EL (cell line): ENCODE data around the gene AUTS2.
"Not testable (repeated sequence)": the region's sequence is repeated elsewhere in the genome, so short reads cannot be mapped to it uniquely, and the experiment has no call there.

Source experiments
- DNase-seq: peaks from one replicate; pipeline ENCODE4 v3.0.0-alpha.2; 2016

AUTS2 gene

GRCh38 chr7:70717553-70718329 lies 1119.5 kb downstream of the AUTS2 start:
- no peak for DNase-seq

GRCh38 chr7:70719125-70719524 lies 1120.8 kb downstream of the AUTS2 start:
- DNase-seq, result no peak

DNA sequence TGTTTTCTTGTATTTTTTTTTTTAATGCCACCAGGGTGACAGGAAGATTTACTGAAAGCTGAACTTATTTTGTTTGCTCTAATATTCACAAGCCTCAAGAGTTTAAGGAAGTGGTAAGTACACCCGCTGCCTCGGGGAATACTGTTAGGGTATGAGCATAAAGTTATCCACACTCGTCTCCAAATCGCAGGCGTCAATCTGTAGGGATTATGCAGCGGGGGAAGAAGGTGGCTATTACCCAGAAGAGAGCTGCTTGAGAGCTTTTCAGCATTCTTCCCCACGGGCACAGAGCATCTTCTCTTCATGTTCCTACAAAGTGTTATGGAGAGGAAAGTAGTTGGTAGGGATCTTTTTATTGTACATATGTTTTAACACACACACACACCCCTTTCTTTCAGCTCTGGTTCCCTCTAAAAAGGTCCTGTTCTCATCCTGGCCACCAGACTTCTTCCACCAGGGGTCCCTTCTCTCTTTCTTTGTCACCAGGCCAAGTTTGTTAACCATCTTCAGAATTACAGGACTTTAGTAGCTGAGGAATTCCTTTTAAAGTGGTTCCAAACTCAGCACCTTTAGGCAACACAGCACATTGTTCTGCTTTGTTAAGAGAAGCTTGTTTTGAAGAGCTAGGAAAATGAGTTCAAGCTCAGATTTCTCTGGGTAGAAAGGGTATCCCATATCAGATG lies 1122.1 kb downstream of the AUTS2 start:
- DNase-seq, result no peak

DNA sequence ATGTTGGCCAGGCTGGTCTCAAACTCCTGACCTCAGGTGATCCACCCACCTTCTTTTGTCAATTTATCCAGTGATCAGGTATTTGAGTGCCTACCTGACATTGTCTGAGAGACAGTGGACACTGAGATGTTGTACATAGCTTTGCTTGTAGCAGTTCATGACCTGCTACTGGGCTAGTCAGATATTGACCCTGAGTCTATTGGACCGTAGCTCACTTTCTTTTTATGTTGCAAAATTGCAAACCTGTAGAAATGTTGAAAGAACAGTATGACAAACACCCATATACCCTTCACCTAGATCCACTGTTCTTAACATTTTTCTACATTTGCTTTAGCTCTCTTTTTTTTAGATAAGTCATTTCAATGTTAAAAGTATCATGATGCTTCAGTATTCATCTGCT lies 1123.2 kb downstream of the AUTS2 start:
- no peak for DNase-seq

- DNase-seq, result no peak
Measured at GRCh38 chr7:70723339-70723738, 1125.1 kb downstream of the AUTS2 start.

GRCh38 chr7:70725448-70725847 lies 1127.2 kb downstream of the AUTS2 start:
- DNase-seq, result no peak

- no peak for DNase-seq
Measured at GRCh38 chr7:70726294-70726693, 1128.0 kb downstream of the AUTS2 start.

DNA sequence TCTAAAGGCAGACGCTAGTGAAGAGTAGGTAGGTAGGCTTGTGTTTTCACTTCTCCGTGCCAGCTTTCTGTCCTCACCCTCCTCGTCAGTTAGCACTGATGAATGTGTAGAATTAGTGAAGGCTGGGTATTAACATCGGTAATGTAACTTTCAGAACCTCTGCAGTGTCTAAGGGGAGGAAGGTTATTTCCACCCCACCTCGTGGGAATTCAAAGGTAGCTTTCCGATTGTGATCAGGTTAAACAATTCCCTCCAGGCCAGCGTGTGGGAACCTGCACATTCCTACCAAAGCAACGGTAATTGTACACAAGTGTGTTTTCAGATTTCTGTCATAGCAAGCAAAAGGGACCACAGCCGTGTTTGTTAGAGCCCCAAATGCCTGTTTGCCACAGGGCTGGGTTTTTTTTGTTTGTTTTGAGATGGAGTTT lies 1128.7 kb downstream of the AUTS2 start:
- DNase-seq, result no peak

- no peak for DNase-seq
Measured at GRCh38 chr7:70727861-70728260, 1129.6 kb downstream of the AUTS2 start.

DNA sequence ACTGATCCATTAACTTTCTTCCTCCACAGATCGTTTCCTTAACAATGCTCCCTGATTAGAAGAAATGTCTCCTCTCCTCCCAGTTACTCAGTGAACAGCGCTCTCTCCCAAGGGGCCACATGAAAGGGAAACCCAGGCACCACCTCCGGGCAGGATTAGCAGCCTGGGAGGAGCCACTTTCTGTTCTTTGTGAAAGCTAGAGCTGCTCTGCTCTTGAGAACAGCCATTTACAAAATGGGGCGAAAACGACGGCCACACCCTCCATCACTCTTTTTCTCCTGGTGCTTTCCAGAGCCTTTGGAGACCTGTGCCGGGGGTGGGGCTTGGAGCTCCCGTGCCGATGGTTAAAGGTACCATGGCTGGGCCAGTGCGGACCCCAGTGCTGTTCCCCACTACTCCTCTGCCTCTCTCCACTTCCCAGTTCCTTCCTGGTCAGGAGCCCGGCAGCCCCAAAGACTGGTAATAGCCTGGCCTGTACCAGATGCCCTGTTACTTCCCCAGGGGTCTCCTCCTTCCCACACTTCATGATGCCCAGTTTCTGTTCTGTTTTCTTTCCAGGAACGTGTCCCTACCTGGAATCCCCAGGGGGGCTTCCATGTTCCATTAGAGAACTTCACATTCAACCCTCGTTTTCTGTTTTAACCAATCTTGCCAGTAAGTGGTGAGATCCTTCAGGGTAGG lies 1130.7 kb downstream of the AUTS2 start:
- DNase-seq, result no peak

DNA sequence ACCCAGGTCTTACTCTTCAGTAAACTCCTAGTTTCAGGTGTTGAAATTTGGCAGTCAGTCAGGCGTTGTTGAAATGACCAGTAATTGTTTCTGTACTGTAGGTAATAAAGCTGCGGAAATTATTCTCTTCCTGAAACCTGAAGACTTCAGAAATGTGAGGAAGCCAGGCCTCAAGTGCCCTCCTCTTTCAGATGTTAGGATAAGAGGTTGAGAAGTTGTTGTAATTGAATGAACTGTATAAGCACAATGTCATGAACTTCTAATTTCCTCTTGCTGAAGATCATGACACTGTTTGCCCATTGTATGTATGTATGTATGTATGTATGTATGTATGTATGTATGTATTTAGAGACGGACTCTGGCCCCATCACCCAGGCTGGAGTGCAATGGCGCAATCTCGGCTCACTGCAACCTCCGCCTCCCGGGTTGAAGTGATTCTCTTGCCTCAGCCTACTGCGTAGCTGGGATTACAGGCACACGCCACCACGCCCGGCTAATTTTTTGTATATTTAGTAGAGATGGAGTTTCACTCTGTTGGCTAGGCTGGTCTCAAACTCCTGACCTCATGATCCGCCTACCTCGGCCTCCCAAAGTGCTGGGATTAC lies 1131.4 kb downstream of the AUTS2 start:
- not testable (repeated sequence) for DNase-seq

DNA sequence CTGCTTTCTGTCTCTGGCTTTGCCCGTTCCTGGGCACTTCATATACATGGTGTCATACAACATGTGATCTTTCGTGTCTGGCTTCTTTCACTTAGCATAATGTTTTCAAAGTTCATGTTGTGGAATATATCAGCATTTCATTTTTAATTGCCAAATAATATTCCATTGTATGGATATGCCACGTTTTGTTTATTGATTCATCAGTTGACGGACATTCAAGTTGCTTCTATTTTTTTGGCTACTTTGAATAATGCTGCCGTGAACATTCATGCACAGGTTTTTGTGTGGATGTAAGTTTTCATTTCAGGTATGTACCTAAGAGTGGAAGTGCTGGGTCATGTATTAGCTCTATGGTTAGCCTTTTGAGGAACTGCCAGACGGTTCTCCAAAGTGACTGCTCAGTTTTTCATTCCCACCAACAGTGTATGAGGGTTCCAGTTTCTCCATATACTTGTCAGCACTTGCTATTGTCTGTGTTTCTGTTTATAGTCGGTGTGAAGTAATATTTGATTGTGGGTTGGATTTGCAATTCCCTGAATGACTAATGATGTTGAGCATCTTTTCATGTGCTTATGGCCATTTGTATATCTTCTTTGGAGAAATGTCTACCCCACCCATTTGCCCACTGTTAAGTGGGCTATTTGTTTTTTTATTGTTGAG lies 1132.3 kb downstream of the AUTS2 start:
- no peak for DNase-seq

DNA sequence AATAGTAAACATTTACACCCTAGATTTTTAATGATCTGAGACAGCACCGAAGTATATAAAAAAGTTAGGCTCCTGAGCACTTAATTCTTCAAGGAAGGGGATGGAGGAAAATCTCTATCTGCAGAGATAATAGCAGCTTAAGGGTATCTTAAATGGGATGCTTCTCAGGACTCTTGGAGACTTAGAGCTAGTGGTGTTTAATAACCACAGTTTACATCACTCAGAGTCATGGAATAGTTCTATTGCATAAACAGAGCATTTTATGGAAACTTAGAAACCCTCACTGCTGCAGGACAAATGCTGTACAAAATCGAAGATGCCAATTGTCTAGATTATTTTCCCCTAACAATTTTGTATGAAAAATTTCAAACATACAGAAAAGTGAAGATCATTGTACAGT lies 1134.8 kb downstream of the AUTS2 start:
- DNase-seq, result no peak

GRCh38 chr7:70734411-70734810 lies 1136.1 kb downstream of the AUTS2 start:
- DNase-seq, result peak; percentile 9

- no peak for DNase-seq
Measured at GRCh38 chr7:70735313-70735712, 1137.0 kb downstream of the AUTS2 start.

DNA sequence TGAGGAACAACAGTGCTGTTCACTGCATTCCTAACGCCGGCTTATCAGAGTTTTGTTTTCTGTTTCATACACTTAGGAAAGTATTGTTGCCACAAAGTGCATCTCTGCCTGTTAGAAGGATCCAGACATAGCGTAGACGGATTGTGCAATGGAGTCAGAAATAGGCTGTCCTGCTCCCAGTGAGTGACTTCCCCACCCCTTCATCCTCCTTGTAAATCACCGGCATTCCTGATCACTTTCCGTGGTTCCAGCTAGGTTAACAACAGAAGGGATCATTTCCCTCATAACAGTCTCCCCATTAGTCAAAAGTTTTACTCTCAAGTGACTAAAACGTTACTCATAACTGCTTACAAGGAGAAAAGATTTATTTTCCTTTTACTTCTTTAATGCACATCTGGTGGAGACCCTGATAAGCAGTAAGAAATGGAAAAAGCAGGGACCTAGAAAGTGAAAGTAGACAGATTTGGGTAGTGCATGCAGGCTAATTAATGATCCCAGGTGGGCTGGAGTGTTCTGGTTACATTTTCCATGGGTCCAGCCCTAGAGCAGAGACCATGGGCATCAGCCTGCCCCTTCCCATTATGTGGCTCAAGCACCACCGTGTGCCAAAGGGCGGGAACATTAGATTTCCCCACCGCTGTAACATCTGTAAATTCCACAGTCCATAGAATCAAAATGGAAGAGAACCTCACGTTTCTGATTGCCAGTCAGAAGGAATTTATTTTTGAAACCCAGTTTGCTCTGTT lies 1138.6 kb downstream of the AUTS2 start:
- peak; percentile 66 for DNase-seq

GRCh38 chr7:70738151-70738885 lies 1140.0 kb downstream of the AUTS2 start:
- DNase-seq, result peak; percentile 2

DNA sequence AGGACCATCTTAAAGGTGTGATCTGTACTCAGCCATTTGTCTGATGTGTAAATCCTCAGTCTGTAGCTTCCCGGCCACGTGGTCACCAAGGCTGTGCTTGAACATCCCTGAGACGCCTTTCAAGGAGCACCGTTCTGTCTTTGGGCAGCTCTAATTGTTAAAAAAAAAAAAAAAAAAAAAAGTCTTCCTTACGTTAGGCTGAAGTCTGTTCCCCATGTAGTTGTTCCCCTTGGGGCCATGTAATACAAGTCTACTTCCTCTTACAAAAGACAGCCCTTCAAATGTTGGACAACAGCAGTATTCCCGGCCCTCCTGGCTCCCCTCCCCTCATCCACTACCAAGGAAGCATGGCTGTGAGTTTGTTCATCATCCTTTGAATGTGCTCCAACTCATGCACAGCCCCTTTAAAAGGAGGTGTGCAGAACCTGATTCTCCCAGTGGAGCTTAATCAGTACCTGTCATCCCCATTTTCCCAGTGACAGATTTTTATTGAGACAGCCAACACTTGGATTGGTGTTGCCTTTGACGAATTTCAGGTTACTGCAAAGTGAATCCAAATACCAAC lies 1141.5 kb downstream of the AUTS2 start:
- no peak for DNase-seq

GRCh38 chr7:70741666-70742065 lies 1143.4 kb downstream of the AUTS2 start:
- no peak for DNase-seq

- DNase-seq, result no peak
Measured at GRCh38 chr7:70743531-70744325, 1145.5 kb downstream of the AUTS2 start.
